NK-92 (cell line): Measurements from ENCODE around the gene RNF213.
"Not testable (repeated sequence)": the region's sequence is repeated elsewhere in the genome, so short reads cannot be mapped to it uniquely, and the experiment has no call there.

ENCODE experiments used
- DNase-seq: peaks from one replicate; lab custom pipeline; 2025; ENCODE audit not compliant: unreplicated experiment; lab: John Stamatoyannopoulos, UW

The RNF213 gene

DNA sequence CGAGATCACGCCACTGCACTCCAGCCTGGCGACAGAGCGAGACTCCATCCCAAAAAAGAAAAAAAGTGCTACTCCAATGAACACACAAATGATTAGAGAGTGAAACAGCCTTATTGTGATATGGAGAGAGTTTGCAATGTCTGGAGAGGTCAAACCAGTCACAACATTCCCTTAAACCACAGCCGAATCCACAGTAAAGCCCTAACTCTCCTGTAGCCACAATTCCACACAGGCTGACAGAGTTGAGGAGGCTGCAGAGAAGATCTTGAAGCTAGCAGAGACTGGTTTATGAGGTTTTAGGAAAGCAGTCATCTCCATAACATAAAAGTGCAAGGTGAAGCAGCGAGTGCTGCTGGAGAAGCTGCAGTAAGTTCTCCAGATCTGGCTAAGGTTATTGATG, 6.7 kb downstream of the RNF213 start:
- DNase-seq: no peak

DNA sequence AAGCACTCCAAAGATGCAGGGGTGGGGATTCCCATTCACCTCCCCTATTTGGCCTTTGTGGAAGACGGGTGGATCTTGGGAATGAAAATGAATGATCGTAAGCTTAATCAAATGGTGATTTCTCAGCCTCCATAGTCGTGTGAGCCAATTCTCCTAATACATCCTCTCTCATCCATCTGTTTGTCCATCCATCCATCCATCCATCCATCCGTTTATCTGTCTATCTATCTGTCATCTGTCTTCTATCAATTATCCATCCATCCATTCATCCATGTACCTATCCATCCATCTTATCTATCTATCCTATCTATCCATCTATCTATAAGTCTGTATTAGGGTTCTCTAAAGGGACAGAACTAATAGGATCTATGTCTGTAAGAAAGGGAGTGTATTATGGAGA, 7.8 kb downstream of the RNF213 start:
- DNase-seq: no peak

DNA sequence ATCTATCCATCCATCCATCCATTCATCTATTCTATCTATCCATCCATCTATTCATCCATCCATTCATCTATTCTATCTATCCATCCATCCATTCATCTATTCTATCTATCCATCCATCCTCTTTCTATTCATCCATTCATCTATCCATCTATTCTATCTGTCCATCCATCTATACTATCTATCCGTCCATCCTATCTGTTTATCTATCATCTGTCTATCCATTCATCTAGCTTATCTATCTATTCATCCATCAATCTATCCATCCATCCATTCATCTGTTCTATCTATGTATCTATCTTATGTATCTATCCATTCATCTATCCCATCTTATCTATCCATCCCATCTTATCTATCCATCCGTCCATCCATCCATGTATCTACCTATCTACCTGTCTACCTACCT, 8.8 kb downstream of the RNF213 start:
- no peak for DNase-seq

DNA sequence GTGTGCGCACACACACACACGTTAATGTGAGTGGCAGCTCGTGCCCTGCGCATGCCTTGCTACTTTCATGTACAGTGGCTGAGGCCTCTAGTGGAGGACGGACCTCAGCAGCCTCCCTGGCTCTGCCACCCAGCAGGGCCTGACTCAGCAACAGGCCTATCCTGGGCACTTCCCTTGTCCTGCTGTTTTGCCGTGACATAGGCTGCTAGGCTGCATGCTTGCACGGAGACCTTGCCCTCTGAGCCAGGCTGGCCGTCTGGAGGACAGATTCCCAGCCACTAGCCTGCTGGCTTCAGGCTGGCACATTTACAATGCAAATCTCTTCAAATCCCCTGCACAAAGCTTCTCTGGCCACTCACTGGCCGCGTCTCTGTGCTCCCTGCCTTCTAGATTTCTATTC, 9.5 kb downstream of the RNF213 start:
- DNase-seq: no peak

DNA sequence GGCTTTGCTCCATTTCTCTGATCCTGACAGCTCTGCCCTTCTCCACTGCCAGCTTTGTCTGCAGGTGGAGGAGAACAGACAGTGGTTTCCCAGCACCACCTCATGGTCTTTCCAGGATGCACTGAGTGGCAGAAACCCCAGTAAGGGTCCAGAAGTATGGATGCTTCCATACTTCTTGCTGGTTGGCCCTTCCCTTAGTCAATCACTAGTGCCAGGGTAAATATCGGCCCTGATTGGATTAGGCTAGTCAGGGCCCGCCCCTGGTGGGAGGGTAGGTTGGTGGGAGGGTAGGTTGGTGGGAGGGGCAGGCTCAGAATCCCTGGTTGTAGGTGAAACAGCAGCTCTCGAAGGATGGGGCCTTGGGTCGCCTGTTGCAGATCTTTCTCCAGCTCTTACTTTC, 10.2 kb downstream of the RNF213 start:
- no peak for DNase-seq

DNA sequence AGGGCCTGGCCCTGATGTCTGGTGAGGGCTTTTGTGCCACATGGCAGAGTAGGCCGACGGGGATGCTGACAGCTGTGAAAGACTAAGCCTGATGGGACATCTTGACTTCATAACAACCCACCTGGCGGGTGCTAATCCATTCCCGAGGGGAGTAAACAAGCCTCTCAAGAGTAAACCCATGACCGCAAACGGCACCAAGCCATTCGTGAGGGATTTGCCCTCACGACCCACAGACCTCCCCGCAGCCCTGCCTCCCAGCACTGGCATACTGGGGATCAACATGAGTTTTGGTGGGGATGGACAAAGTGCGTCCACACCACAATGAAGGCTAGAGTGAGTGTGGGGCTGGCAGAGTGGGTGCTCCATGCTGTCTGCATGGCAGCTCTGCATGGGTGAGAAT, 11.7 kb downstream of the RNF213 start:
- no peak for DNase-seq

DNA sequence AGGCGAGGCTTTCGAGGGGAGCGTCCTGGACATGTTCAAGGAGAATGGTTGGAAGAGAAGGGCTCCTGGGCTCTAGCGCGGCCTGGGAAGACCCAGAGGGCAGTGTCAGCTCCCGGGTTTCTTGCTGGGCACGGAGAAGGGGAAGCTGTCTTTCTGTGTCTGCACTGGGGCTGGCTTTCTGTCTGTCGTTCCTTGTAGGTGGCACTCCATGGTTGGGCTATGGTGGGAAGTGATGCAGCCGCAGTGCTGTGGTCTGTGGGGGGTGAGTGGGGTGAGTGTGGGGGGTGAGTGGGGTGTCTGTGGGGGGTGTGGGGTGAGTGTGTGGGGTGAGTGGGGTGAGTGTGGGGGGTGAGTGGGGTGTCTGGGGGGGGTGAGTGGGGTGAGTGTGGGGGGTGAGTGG, 13.7 kb downstream of the RNF213 start:
- DNase-seq: no peak

DNA sequence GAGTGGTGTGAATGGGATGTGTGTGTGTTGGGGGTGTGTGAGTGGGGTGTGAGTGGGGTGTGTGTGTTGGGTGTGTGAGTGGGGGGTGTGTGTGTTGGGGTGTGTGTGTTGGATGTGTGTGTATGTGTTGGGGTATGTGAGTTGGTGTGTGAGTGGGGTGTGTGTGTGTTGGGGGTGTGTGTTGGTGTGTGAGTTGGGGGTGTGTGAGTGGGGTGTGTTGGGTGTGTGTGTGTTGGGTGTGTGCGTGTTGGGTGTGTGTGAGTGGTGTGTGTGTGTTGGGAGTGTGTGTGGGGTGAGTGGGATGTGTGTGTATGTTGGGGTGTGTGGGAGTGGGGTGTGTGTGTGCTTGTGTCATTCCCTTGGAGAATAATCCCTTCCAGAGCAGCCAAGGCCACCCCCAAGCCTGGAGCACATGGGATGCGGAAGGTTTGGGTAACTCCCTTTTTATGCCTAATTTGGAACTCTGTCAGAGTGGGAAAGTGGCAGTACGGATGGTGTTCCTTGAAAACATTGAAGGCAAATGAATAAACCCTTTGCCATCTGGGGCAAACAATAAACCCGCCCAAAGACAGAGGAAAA, 14.3 kb downstream of the RNF213 start:
- no peak for DNase-seq

DNA sequence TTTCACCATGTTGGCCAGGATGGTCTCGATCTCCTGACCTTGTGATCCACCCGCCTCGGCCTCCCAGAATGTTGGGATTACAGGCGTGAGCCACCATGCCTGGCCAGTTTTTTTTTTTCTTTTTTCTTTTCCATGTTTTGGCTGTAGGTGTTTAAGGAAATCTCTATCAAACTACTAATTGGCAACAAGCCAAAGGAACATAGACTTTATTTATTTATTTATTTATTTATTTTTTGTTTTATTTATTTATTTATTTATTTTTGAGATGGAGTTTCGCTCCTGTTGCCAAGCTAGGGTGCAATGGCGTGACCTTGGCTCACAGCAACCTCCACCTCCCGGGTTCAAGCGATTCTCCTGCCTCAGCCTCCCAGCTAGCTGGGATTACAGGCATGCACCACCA, 15.2 kb downstream of the RNF213 start:
- not testable (repeated sequence) for DNase-seq

DNA sequence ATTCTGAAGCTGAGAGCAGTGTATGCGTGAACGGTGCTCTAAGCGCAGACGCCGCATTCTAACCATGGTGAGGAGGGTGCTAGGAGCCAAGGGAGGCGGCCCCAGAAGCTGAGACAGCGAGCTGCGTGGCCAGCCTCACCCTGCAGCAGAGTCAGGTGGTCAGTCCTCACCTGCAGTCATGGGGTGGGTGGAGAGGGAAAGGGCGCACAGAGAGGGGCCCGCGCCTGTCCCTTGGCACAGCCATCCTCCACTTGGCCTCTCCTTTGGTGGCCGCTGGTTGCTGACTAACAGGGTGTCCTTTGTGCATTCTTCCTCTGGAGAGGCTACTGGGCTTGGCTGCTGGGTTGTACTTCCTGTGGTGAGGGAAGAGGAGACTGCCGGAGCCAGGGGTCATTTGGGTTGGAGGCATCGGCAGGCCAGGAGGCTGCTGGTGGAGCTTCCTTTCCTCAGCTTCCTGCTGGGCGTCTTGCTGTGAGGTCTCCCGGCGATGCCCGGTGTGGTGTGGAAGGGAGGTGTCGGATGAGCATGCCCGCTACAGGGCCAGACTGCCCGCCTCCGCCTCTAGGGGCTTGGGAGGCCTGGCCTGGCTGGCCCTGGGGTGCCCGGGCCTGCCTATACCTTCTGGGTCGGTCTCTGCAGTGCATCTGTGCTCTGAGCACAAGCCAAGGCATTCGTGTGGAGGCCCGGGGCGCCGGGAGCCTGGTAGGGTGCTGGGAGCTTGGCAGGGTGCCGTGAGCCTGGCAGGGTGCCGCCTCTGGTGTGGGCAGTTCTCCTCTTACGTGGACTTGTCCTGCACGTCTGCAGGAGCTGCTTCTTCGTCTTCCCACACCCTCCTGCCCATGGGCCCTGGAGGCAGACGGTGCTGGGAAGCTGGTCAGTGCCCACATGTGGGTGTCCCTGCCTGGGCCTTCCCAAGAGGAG, 17.4 kb downstream of the RNF213 start:
- no peak for DNase-seq

DNA sequence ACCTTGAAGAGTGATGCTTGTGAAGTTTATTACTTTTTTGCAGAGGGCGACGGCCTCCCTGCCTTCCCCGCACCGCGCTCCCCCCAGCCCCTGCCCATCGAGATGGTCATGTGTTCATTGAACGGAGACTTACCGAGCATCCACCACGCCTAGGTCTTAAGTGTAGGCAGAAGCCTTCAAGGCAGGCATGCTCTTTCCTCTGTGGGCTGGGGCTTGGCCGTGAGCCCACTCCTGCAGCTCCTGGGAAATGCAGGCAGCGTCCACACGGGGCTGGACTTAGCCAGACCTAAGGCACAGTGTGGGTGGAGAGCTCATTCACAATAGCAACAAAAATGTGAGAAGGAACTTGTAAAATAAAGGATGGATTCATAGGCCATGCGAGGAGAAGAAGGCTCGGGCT, 19.2 kb downstream of the RNF213 start:
- no peak for DNase-seq

DNA sequence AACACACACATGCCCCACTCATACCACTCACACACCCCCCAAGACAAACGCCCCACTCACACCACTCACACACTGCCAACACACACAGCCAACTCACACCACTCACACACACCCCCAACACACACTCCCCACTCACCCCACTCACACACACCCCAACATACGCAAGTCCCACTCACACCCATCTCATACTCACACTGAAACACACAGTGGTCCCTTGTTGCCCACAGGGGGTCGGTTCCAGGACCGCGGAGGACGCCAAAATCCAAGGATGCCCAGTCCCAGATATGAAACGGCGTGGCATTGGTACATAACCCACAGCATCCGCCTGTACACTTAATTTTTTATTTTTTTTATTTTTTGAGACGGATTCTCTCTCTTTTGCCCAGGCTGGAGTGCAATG, 20.9 kb downstream of the RNF213 start:
- no peak for DNase-seq

DNA sequence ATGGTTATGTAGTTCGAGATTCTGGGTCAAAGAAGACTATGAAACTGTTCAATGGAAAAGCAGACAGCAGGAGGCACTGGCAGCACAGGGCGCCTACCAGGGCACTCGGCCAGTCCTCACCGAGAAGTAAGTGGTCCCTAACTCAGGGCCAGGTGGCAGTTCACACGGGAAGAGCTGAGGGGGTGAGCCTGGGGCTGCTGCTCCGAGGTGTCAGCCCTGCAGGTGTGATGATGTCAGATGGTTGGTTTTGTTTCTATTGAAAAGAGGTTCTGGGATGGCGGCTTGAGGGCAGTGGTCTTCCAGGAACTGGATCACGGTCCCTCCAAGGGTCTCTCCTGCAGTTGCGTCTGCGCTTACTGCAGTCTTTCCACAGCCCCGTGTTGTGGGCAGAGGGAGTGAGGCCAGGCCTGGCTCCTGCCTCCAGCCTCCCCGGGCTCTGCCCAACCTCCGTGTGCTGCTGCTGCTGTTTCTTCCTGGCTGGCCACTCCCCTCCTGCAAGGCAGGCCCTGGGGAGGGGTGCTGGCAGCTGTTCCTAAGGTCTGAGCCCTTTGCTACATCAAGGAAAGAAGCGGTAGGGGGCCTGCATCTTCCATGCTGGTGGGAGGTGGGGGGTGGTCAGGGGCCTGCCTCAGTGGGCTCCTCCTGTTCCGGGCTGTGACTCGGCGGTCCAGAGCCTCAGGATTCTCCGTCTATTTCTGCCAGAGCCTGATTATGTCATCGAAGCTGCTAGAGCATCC, 22.6 kb downstream of the RNF213 start:
- no peak for DNase-seq

DNA sequence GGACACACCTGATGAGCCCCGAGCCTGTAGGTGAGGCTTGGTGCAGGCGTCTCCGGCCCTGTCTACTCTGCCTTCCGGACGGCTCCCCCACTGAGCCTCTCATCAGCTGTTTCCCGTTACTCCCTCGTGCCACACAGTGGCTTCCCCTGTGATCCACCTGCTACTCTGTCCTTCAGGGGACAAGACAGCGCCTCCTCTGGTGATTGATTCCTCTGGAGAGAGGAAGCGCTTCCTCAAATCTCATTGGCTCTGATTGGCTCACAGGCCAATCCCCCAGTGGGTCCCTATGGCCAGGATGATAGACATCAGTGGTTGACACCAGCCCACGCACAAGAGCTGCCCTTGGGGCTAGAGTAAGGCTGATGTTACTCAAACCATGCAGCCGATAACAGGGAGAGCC, 24.0 kb downstream of the RNF213 start:
- DNase-seq: no peak

DNA sequence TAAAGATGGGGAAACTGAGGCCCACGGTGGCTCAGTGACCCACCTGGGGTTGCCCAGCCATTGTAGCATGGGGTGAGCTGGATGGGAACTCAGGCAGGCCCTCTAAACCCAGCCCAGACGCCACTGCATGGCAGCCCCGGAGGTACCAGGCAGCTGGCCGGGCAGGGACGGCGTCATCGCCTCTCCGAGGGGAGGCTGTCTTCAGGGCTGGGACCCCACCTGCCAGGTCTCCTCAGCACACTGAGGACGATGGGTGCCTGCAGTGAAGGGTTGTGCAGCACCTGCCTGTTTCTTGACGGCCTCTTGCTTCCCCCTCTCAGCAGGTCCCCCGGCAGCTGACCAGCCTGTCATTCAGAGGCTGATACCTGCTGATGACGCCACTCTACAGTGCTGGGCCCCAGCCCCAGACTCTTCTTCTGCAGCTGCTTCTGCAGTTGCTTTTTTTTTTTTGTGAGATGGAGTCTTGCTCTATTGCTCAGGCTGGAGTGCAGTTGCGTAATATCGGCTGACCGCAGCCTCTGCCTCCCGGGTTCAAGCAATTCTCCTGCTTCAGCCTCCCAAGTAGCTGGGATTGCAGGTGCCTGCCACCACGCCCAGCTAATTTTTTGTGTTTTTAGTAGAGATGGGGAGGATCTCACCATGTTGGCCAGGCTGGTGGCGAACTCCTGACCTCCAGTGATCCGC, 24.7 kb downstream of the RNF213 start:
- DNase-seq: no peak

DNA sequence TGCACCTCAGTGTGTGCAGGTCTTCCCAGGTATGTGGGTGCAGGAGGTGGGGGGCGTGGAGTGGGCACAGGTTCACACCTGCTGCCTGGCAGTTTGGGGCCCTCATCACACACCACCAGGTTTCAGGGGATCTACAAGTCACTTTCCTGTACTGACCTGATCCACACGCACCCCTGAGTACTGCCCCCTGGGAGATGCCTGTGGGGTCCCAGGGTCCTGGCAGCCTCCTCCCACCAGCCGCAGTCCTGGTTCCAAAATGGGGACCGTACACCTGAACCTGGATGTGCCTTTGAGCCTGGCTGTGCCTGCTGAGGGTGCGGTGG, 25.9 kb downstream of the RNF213 start:
- DNase-seq: no peak

DNA sequence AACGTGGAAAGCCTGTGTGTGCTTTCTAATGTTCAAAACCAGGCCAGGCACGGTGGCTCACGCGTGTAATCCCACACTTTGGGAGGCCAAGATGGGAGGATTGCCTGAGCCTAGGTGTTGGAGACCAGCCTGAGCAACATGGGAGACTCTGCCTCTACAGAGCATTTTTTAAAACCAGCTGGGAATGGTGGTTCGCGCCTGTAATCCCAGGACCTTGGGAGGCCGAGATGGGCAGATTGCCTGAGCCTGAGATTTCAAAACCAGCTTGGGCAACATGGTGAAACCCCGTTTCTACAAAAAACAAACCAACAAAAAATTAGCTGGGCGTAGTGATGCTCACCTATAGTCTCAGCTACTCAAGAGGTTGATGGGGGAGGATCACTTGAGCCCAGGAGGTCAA, 26.4 kb downstream of the RNF213 start:
- no peak for DNase-seq

DNA sequence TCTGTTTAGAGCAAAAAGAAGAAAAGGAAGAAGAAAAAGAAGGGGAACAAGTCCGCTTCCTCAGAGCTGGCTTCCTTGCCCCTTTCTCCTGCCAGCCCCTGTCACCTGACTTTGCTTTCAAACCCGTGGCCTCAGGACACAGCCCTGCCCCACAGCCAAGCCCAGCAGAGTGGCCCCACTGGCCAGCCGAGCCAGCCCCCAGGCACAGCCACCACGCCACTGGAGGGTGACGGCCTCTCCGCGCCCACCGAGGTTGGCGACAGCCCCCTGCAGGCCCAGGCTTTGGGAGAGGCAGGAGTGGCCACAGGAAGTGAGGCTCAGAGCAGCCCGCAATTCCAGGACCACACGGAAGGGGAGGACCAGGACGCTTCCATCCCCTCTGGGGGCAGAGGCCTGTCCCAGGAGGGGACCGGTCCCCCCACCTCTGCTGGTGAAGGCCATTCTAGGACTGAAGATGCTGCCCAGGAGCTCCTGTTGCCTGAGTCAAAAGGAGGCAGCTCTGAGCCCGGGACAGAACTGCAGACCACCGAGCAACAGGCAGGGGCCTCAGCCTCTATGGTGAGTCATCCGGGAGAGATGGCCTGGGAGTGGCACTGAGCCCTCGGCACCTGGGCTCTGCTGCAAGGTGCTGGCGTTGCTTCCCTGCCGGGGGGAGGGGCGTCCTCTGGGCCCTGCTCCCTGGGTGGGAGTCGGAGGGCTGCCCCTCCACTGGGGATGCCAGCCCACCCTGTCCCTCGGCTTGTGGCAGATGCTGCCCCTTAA, 27.3 kb downstream of the RNF213 start:
- no peak for DNase-seq

DNA sequence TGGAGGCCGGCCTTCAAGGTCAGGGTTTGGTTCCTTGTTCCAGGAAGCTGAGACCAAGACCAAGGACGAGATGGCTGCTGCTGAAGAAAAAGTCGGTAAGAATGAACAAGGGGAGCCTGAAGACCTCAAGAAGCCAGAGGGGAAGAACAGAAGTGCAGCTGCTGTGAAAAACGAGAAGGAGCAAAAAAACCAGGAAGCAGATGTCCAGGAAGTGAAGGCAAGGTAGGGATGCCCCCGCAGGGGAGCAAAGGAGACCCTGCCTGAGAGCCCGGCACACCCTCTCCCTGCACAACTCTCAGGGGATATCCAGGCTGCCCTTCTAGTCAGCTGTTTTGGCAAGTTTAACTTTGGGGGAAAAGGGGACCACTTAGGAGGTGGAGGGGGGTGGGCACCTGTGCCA, 29.0 kb downstream of the RNF213 start:
- DNase-seq: no peak

DNA sequence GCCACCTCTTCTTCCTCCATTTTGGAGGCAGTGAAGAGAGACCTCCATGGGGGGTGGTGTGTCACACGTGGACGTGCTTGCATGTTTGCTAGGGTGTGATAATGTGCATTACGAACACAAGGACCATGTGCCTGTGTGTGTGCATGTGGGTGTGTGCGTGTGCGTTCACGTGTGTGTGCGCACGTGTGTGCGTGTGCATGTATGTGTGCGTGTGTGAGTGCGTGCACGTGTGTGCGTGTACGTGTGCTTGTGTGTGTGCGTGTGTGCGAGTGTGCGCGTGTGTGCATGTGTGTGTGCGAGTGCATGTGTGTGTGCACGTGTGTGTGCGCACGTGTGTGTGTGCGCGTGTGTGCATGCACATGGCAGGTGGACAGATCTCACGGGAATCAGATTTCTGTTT, 29.5 kb downstream of the RNF213 start:
- no peak for DNase-seq

DNA sequence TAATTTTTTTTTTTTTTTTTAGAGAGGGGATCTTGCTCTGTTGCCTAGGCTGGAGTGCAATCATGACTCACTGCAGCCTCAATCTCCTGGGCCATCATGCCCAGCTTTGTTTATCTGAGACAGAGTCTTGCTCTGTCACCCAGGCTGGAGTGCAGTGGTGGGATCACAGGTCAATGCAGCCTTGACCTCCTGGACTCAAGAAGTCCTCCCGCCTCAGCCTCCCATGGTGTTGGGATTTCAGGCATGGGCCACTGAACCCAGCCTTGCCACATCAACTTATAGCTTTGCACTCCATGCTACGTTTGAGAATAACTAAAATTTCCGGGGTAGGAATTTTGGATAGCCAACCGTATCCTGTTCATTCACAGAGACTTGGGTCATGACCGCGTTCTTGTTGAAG, 30.6 kb downstream of the RNF213 start:
- DNase-seq: no peak
